Nephron (organoid): ENCODE measurements around the gene FAM9C.

Source experiments
- H3K27ac Mint-ChIP-seq, 3 experiments: 2 replicates each; pipeline ENCODE4 v1.8.0; 2020; ENCODE audit warnings: mixed read lengths in 3 of 3, mild to moderate bottlenecking in 2 of 3, moderate library complexity in 1 of 3
- H3K27me3 Mint-ChIP-seq: 2 replicates; pipeline ENCODE4 v1.8.0; 2021; ENCODE audit warnings: low read depth, mild to moderate bottlenecking, moderate library complexity, mixed read lengths
- H3K36me3 Mint-ChIP-seq: 2 replicates; pipeline ENCODE4 v1.8.0; 2020; ENCODE audit warnings: low read depth, mixed read lengths
- H3K4me1 Mint-ChIP-seq: 2 replicates; pipeline ENCODE4 v1.8.0; 2020; ENCODE audit warnings: mixed read lengths
- H3K4me3 Mint-ChIP-seq, 3 experiments: 2 replicates each; pipeline ENCODE4 v1.8.0; 2020; ENCODE audit warnings: mild to moderate bottlenecking in 3 of 3, mixed read lengths in 3 of 3, moderate library complexity in 2 of 3
- H3K9me3 Mint-ChIP-seq: 2 replicates; pipeline ENCODE4 v1.8.0; 2020; ENCODE audit warnings: mixed read lengths
- TF ChIP-seq, protein P1 (sequence below), 3 experiments: fragments of 200-600 bp; sonication (generic); IDR thresholded peaks; one replicate each; pipeline ENCODE4 v1.5.0; 2021; ENCODE audit warnings: antibody characterized with exemption in 3 of 3; ENCODE audit not compliant: unreplicated experiment in 3 of 3

FAM9C gene

DNA sequence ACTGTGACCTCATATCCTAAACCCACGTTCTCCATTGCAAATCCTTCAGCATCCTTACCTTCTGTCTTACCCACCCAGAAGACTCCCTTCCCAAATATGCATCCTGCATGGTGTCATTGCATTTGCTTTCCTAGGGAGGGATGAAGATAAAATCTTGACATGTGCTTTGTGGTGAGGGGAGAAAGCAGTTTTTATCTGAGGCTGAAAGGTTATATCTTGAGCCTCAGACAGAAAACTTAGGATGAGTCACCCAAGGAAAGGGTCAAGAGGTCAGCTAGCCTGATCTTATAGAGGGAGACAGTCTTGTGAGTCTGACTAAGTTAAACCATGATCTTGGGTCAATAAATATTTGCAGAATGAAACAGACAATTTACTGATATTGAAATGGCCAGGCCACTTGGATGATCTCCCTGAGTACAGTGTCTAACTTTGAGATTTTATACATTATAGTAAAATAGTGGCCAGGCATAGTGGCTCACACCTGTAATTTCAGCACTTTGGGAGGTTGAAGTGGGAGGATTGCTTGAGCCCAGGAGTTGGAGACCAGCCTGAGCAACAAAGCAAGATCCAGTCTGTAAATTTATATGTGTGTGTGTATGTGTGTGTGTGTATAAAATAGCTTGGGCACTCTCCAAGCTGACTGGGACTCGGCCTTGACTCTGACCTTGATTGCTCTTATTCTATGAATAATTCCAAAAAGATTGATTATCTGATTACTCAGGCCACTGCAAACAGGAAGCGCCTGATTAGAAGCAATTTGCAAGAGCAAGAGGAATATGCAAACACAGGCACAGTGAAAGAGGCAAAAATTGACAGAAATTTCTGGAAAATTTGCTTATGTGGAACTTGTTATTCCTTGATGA is 15.4 kb upstream of the FAM9C start:
- no peak overlapping the region for H3K4me3 Mint-ChIP-seq
- H3K27me3 Mint-ChIP-seq = no peaks in the 10 kb centered on the region
- H3K27ac Mint-ChIP-seq = peak overlapping the region; percentile 38 to 71 (median 63)
- H3K36me3 Mint-ChIP-seq = peaks cover 11% of the 10 kb centered on the region
- TF ChIP-seq, protein P1, sequence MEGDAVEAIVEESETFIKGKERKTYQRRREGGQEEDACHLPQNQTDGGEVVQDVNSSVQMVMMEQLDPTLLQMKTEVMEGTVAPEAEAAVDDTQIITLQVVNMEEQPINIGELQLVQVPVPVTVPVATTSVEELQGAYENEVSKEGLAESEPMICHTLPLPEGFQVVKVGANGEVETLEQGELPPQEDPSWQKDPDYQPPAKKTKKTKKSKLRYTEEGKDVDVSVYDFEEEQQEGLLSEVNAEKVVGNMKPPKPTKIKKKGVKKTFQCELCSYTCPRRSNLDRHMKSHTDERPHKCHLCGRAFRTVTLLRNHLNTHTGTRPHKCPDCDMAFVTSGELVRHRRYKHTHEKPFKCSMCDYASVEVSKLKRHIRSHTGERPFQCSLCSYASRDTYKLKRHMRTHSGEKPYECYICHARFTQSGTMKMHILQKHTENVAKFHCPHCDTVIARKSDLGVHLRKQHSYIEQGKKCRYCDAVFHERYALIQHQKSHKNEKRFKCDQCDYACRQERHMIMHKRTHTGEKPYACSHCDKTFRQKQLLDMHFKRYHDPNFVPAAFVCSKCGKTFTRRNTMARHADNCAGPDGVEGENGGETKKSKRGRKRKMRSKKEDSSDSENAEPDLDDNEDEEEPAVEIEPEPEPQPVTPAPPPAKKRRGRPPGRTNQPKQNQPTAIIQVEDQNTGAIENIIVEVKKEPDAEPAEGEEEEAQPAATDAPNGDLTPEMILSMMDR (IDR thresholded peaks at IDR 0.05; ENCODE audit: unreplicated experiment in 3 of 3) = no peak
- H3K9me3 Mint-ChIP-seq = peaks cover 31% of the 10 kb centered on the region
- H3K4me1 Mint-ChIP-seq = peaks cover 29% of the 10 kb centered on the region

DNA sequence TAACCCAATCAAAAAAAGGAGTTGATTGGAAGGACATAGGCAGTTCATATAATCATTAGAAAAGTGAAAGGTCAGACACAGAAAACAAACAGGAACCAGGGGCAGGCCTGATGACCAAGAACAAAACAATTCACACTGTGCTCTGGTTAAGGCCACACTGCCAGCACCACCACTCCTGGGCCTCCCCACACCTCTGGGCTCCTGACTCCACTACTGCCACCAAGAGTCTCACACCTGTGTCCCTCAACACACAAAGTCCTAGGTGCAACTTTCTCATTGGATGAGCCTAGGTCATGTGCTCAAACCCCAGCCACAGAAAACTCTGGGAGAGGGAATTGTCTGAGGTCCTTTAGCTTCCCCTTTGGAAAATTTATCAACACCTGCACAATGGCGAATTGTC is 11.1 kb upstream of the FAM9C start:
- no peaks in the 10 kb centered on the region for H3K36me3 Mint-ChIP-seq
- no peak overlapping the region for H3K4me3 Mint-ChIP-seq
- TF ChIP-seq, protein P1 (IDR thresholded peaks at IDR 0.05; ENCODE audit: unreplicated experiment in 3 of 3) = no peak
- no peaks in the 10 kb centered on the region for H3K27me3 Mint-ChIP-seq
- peaks cover 21% of the 10 kb centered on the region for H3K4me1 Mint-ChIP-seq
- H3K27ac Mint-ChIP-seq = no peak overlapping the region
- peaks cover 15% of the 10 kb centered on the region for H3K9me3 Mint-ChIP-seq

DNA sequence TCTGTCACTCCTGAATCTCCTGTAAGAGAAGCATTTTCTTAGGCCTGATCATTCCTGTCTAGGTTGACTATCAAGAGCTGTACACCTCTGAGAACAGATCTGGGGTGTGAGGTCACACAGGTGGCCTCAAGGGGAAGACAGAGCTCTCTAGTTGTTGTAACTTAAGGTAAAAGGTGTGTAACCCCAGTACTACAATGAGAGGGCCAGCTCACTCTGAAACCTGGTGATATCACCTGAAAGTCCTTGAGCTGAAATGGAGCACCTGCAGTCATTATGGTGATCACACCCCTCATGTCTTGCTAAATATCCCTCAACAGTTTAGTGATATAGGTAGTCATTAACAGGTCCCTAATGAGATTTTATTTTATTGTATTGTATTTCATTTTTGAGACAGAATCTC is 8.8 kb upstream of the FAM9C start:
- H3K4me1 Mint-ChIP-seq = peaks cover 9% of the 10 kb centered on the region
- no peaks in the 10 kb centered on the region for H3K36me3 Mint-ChIP-seq
- peaks cover 13% of the 10 kb centered on the region for H3K9me3 Mint-ChIP-seq
- TF ChIP-seq, protein P1 (IDR thresholded peaks at IDR 0.05; ENCODE audit: unreplicated experiment in 3 of 3) = no peak
- H3K4me3 Mint-ChIP-seq = no peak overlapping the region
- H3K27me3 Mint-ChIP-seq = no peaks in the 10 kb centered on the region
- no peak overlapping the region for H3K27ac Mint-ChIP-seq

DNA sequence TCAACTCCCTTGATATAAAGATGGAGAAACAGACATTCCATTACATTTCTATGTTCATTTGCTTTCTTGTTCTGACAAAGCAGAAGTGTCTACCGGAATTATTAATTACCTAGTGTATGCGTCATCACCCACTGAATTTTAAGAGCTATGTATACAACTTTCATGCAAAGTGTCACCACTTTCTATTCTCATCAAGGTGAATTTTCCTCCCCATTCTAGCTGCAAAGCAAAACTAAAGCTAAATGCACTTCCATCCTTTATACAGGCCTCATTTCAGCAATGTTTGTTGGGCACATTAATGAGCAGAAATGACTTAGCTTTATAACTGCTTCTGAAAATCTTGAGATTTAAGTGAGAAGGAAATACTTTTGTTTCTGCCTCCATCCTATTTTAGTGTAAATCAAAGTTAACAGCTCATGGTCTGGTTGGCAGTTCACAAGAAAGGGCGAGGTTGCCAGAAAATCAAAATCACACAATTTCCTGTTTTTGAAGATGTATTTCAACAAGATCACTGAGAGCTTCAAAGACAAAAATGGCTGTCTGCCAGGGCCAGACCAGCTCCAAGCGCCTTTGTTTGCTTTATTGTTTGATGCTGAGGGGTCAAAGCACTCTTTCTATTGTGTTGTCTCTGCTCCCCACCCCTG is 7.2 kb upstream of the FAM9C start:
- H3K4me3 Mint-ChIP-seq = no peak overlapping the region
- no peaks in the 10 kb centered on the region for H3K36me3 Mint-ChIP-seq
- TF ChIP-seq, protein P1 (IDR thresholded peaks at IDR 0.05; ENCODE audit: unreplicated experiment in 3 of 3) = no peak
- H3K27me3 Mint-ChIP-seq = no peaks in the 10 kb centered on the region
- H3K4me1 Mint-ChIP-seq = peaks cover 12% of the 10 kb centered on the region
- H3K9me3 Mint-ChIP-seq = peaks cover 9% of the 10 kb centered on the region
- H3K27ac Mint-ChIP-seq = peak overlapping the region; percentile 35 to 56 (median 43)

DNA sequence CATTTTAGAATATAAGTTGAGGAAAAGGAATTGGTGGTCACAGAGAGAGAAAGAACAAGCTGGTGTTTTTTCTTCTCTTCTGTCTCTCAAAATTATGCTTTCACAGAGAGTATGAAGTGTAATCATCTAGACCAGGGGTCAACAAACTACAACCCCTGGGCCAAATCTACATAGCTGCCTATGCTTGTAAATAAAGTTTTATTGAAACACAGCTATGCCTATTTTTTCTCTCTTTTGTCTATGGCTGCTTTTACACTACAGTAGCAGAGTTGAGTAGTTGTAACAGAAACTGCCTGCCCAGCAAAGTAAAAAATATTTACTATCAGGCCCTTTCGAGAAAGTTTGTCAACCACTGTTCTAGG is 6.7 kb upstream of the FAM9C start:
- Mint-ChIP-seq H3K4me3 (no peak overlapping the region), H3K27me3 (no peaks in the 10 kb centered on the region), H3K27ac (peak overlapping the region in 2 of 3 experiments; percentile 43 to 56), H3K36me3 (no peaks in the 10 kb centered on the region), H3K4me1 (peaks cover 17% of the 10 kb centered on the region), H3K9me3 (peaks cover 9% of the 10 kb centered on the region)
- TF ChIP-seq, protein P1 (IDR thresholded peaks at IDR 0.05; ENCODE audit: unreplicated experiment in 3 of 3) = no peak
